Pons (tissue), 1 donor: ENCODE measurements around the gene ATP12A.
A peak's percentile ranks its signal among the peaks of the same experiment; 100 is the strongest.

Source experiments
- DNase-seq: peaks from one replicate; pipeline ENCODE4 v3.0.0-alpha.2; 2016; ENCODE audit warnings: low spot score

ATP12A gene

DNA sequence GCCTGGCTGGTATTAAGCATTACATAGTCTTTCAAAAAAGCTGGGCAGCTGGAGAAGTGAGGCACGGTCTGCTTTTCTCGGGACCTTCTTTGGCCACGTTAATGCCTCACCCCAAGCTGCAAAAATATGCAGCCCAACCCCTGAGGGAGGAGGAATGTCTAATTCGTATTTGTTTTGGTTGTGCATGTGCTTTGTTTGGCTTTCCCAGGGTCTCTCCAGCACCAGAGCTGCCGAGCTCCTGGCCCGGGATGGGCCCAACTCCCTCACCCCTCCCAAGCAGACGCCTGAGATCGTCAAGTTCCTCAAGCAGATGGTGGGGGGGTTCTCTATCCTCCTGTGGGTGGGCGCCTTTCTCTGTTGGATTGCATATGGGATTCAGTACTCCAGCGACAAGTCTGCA lies 7.9 kb downstream of the ATP12A start:
- no peak for DNase-seq

DNA sequence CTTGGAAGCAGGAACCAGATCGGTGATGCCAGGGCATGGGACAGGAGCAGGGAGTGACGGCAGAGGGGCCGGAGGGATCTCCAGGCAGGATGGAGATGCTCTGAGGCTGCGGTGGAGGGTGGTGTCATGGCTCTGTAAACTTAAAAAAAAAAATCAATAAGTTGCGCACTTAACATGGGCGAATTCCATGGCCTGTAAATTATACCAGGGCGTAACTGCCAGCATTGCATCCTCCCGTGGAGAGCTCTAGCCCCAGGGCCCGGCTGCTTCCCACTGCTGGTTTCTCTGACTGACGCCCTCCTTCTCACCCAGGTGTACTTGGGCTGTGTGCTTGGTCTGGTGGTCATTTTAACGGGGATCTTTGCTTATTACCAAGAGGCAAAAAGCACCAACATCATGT lies 8.7 kb downstream of the ATP12A start:
- DNase-seq: no peak

DNA sequence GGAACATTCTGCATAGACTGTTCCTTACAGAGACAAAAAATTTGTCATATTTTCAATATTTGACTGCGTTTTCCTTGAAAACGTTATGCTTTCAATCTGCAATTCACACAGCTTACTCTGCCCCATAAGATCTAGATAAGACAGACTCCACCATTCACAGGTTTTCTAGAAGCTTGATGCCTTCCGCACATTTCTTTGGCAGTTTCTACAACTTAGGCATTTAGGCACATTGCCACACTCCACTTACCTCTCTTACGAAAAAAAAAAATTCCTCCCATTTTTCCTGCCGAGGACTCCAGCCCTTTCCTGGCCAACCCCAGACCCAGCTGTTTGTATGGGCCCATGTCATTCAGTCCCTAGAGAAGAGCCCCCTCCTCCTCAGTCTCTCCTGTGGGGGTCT lies 11.2 kb downstream of the ATP12A start:
- DNase-seq: no peak

GRCh38 chr13:24692561-24692960 lies 12.4 kb downstream of the ATP12A start:
- no peak for DNase-seq

- peak; percentile 53 for DNase-seq
Measured at GRCh38 chr13:24693862-24694471, 13.8 kb downstream of the ATP12A start.

DNA sequence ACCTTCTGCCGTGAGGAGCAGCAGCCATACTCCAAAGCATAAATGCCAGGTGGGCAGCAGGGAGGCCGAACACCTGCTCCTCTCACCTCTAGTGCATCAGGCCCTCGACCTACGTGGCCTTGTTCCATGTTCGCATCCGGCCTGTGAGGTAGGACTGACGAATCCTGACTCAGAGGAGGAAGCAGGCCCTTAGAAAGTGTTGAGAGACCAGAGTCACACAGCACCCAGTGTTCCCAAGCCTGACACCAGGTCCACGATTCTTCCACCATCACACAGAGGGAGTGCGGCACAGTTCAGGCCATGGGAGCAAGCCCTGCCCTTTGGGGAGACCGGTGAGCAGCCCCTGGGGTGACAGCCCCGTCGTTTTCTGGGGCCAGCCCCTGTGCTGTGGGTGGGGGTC lies 14.7 kb downstream of the ATP12A start:
- no peak for DNase-seq

GRCh38 chr13:24698686-24699085 lies 18.5 kb downstream of the ATP12A start:
- no peak for DNase-seq

GRCh38 chr13:24699541-24699940 lies 19.3 kb downstream of the ATP12A start:
- DNase-seq: no peak

DNA sequence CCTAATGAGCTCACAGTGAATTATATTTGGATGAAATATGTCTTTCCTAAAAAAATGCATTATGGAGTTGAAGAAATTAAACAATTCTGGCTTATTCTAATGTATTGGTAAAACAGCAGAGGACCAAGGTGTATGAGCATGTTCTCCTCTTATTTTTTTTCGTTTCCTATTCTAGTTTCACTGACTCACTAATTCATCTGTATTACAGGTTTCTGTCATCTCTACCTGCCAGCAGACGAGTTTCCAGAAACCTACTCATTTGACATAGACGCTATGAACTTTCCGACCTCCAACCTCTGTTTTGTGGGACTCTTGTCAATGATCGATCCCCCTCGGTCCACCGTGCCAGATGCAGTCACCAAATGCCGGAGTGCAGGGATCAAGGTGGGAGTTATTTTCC lies 20.3 kb downstream of the ATP12A start:
- DNase-seq: no peak

- no peak for DNase-seq
Measured at GRCh38 chr13:24706886-24707585, 26.8 kb downstream of the ATP12A start.

- DNase-seq: no peak
Measured at GRCh38 chr13:24709186-24709913, 29.1 kb downstream of the ATP12A start.

- DNase-seq: peak; percentile 7
Measured at GRCh38 chr13:24713022-24713421, 32.8 kb downstream of the ATP12A start.

GRCh38 chr13:24716011-24716410 lies 35.8 kb downstream of the ATP12A start:
- no peak for DNase-seq

- DNase-seq: no peak
Measured at GRCh38 chr13:24716446-24716845, 36.2 kb downstream of the ATP12A start.

- DNase-seq: no peak
Measured at GRCh38 chr13:24717217-24717616, 37.0 kb downstream of the ATP12A start.

DNA sequence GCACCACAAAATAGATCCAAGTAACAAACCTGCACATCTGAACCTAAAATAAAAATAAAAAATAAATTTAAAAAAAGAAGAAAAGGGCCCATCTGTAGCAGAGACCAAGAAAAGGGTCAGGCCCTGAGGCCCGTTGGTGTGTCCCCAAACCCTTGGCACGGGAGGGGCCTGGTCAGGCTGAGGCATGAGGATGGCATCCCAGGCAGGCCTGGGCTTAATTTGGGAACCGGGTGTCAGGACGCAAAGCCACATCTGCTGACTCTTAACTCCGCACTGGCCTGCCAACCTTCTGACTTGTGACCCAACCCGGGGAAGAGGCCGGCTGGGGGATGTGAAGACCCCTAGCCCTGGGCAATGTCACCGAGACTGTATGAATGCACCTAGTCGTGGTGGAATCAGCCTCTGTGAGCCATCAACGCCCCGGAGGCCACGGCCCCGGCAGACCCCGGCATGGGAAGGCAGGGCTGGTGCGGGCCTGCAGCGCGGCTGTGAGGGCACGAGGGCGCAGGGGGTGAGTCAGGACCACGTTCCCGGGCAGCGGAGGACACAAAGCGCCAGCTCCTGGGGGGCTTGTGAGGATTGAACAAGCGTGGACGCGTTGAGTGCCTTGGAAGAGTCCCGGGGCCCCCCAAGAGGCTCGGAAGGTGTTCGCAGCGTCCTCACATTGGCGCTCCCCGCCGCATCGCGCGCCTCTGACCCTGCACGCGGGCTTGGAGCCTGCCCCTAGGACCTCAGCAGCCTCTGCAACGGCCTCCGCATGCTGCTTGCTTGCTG lies 38.2 kb downstream of the ATP12A start:
- no peak for DNase-seq

DNA sequence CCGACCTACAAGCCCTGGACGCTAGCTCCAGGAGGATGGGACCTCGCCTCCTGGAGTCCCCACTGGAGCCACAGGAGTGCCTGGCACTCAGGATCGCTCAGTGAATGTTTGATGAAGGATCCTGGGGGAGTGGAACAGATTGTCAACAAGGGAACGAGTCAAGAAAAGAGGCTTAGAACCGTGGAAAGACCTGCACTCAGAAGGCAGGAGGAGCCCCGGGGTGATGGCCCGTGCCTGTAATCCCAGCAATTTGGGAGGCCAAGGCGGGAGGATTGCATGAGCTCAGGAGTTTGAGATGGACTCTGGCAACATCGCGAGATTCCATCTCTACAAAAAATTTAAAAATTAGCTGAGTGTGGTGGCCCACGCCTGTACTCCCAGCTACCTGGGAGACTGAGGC lies 38.9 kb downstream of the ATP12A start:
- no peak for DNase-seq

- no peak for DNase-seq
Measured at GRCh38 chr13:24723206-24723605, 43.0 kb downstream of the ATP12A start.

DNA sequence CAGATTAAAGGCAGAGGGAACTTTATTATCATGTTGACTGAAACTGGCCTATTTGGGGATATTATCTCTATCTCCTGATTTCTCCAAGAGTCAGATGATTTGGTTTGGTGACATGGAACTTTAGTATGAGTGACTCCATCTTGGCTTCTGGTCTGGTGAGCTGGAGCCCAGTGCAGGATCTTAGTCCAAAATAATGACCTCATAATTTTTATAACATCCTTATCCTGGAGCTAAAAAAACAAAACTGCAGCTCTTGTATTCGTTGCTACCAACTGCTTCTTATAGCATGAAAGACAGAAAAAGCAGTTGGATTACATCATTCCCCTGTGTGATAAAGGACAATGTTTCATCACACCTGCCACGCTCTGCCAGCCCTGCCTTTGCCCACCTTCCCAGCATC lies 44.5 kb downstream of the ATP12A start:
- DNase-seq: no peak

- DNase-seq: no peak
Measured at GRCh38 chr13:24725379-24725778, 45.2 kb downstream of the ATP12A start.

DNA sequence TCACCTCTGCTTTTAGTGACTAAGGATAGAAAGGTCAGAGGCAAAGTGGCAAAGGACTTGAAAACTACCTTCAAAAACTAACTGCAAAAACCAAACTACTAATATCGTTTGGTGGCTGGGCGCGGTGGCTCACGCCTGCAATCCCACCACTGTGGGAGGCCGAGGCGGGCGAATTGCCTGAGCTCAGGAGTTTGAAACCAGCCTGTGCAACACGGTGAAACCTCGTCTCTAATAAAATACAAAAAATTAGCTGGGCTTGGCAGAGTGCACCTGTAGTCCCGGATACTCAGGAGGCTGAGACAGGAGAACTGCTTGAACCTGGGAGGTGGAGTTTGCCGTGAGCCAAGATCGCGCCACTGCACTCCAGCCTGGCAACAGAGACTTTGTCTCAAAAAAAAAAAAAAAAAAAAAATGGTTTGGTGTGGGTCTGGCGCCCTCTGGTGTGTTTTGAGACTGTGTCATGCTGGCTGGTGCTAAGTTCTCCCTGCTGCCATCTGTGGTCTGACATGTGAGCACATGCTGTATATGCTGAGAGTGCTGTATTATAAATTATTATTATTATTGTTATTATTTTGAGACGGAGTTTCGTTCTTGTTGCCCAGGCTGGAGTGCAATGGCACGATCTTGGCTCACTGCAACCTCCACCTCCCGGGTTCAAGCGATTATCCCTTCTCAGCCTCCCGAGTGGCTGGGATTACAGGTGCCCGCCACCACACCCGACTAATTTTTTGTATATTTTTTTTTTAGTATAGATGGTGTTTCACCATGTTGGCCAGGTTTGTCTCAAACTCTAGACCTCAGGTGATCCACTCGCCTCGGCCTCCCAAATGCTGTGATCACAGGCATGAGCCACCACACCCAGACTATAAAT lies 47.8 kb downstream of the ATP12A start:
- peak; percentile 78 for DNase-seq
